Neural cell (in vitro differentiated cells): ENCODE measurements around the gene ZNF92.
A peak's percentile ranks its signal among the peaks of the same experiment; 100 is the strongest.

Experiments
- CTCF ChIP-seq: fragments of 450-650 bp; IDR thresholded peaks from 2 replicates; pipeline ENCODE4 v1.5.1; 2014; ENCODE audit warnings: antibody characterized with exemption, mild to moderate bottlenecking, moderate library complexity; ENCODE audit not compliant: poor library complexity, severe bottlenecking
- EP300 ChIP-seq: fragments of 450-650 bp; conservative IDR thresholded peaks from 2 replicates; pipeline ENCODE4 v1.6.1; 2014; ENCODE audit warnings: antibody characterized with exemption, mild to moderate bottlenecking, moderate library complexity; ENCODE audit not compliant: poor library complexity, severe bottlenecking
- EZH2 ChIP-seq: fragments of 200-600, 300-800 bp; shearing (Covaris generic), sonication (generic); IDR thresholded peaks from 2 replicates; pipeline ENCODE4 v1.6.1; 2014; ENCODE audit warnings: antibody characterized with exemption, low read length, borderline replicate concordance, mild to moderate bottlenecking; ENCODE audit not compliant: insufficient read depth, poor library complexity, severe bottlenecking
- MXI1 ChIP-seq: fragments of 450-650 bp; conservative IDR thresholded peaks from 2 replicates; pipeline ENCODE4 v1.6.1; 2014; ENCODE audit warnings: antibody characterized with exemption, mild to moderate bottlenecking; ENCODE audit not compliant: poor library complexity, severe bottlenecking
- POLR2AphosphoS5 ChIP-seq: IDR thresholded peaks from 2 replicates; pipeline ENCODE4 v1.6.1; 2012
- RAD21 ChIP-seq: fragments of 450-650 bp; conservative IDR thresholded peaks from 2 replicates; pipeline ENCODE4 v1.6.1; 2014; ENCODE audit warnings: antibody characterized with exemption, mild to moderate bottlenecking, moderate library complexity
- REST ChIP-seq: IDR thresholded peaks from 2 replicates; pipeline ENCODE4 v1.6.1; 2012; ENCODE audit warnings: borderline replicate concordance
- SMC3 ChIP-seq: fragments of 450-650 bp; conservative IDR thresholded peaks from 2 replicates; pipeline ENCODE4 v1.6.1; 2014; ENCODE audit warnings: antibody characterized with exemption, mild to moderate bottlenecking, moderate library complexity; ENCODE audit not compliant: poor library complexity
- TAF1 ChIP-seq: IDR thresholded peaks from 2 replicates; pipeline ENCODE4 v1.6.1; 2012; ENCODE audit warnings: low read depth

GRCh38 chr7:65373608-65374351 is at the start of gene ZNF92:
- no peak for TF ChIP-seq EZH2
- TF ChIP-seq CTCF, result no peak
- no peak for TF ChIP-seq RAD21
- TF ChIP-seq POLR2AphosphoS5, result peak; percentile 96
- TF ChIP-seq MXI1, result peak; percentile 98
- no peak for TF ChIP-seq SMC3
- peak; percentile 57 for TF ChIP-seq EP300
- TF ChIP-seq REST, result peak; percentile 87
- peak; percentile 86 for TF ChIP-seq TAF1
